Stimulated activated effector memory CD8-positive, alpha-beta T cell treated with anti-CD3 and anti-CD28 coated beads, Interleukin-12 subunit alpha, Interleukin-12 subunit beta, amount 100 ng/mL, for 72 hours (primary cell): ENCODE results near the gene NKAIN2.

ENCODE experiments used
- ATAC-seq: fragments of 150-1000 bp; cut with Tn5 transposase; 2 replicates; pipeline ENCODE4 v1.10.0; 2021
- DNase-seq, 2 donors: peaks; one replicate each; pipeline ENCODE4 v3.0.0; 2021 to 2022; ENCODE audit warnings: low spot score in 2 of 2
- H3K27ac Mint-ChIP-seq: one replicate; pipeline ENCODE4 v1.8.0; 2022; ENCODE audit warnings: mild to moderate bottlenecking, mixed read lengths
- H3K36me3 Mint-ChIP-seq: one replicate; pipeline ENCODE4 v1.8.0; 2022; ENCODE audit warnings: mild to moderate bottlenecking, mixed read lengths
- H3K4me1 Mint-ChIP-seq: one replicate; pipeline ENCODE4 v1.8.0; 2022; ENCODE audit warnings: mixed read lengths
- H3K4me3 Mint-ChIP-seq: one replicate; pipeline ENCODE4 v1.8.0; 2022; ENCODE audit warnings: mild to moderate bottlenecking, mixed read lengths
- H3K9me3 Mint-ChIP-seq: one replicate; pipeline ENCODE4 v1.8.0; 2022; ENCODE audit warnings: mixed read lengths

NKAIN2 gene

DNA sequence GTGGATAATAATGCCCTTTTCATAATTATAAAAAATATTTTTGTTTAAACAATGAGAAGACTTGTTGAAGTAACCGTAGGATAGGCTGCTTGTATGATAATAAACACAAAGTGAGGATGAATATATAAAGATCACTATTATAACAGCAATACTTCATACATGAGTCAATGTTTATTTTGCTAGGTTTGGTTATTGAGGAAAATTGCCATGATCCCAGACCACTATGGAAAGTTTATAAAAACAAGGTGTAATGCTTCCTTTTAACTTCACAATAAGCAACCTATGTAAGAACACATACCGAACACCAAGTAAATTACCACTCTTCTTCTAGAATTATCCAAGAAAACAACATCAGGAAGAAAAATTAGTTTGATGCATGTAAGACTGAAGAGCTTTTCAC, 663.3 kb downstream of the NKAIN2 start:
- DNase-seq (no peak), ATAC-seq (no peak)
- H3K4me3 Mint-ChIP-seq: no peak overlapping the region
- no peaks in the 10 kb centered on the region for H3K36me3 Mint-ChIP-seq
- H3K27ac Mint-ChIP-seq: no peak overlapping the region
- peaks cover 6% of the 10 kb centered on the region for H3K9me3 Mint-ChIP-seq
- no peaks in the 10 kb centered on the region for H3K4me1 Mint-ChIP-seq

- no peak overlapping the region for H3K4me3 Mint-ChIP-seq
- ATAC-seq: no peak
- no peak for DNase-seq
- H3K9me3 Mint-ChIP-seq: peaks cover 8% of the 10 kb centered on the region
- H3K27ac Mint-ChIP-seq: no peak overlapping the region
- no peaks in the 10 kb centered on the region for H3K36me3 Mint-ChIP-seq
- H3K4me1 Mint-ChIP-seq: no peaks in the 10 kb centered on the region
These were observed 663.7 kb downstream of the NKAIN2 start for GRCh38 chr6:124467366-124467765.

- Mint-ChIP-seq H3K4me1 (no peaks in the 10 kb centered on the region), H3K27ac (no peak overlapping the region), H3K4me3 (no peak overlapping the region), H3K36me3 (no peaks in the 10 kb centered on the region), H3K9me3 (peaks cover 9% of the 10 kb centered on the region)
- no peak for DNase-seq
- ATAC-seq: no peak
These were observed 667.1 kb downstream of the NKAIN2 start for GRCh38 chr6:124470803-124471202.

DNA sequence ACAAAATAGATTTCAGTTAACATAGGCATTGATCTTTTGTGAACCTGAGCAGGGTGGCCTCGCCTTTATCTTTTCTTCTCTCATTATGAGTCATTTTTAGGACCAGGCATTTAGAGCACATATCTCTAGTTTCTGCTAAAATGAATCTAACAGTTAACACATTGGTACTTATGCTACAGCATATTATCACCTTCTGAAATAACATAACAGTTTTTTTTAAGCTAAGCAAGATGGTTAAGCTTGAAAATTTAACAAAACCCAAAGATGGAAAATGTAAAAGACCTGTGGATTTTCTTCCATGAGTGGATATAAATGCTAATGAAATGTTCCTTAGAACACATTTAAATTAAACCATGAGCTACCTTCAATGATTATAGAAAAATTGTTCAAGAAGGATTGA, 671.5 kb downstream of the NKAIN2 start:
- no peaks in the 10 kb centered on the region for H3K36me3 Mint-ChIP-seq
- no peak for DNase-seq
- no peak overlapping the region for H3K27ac Mint-ChIP-seq
- no peaks in the 10 kb centered on the region for H3K4me1 Mint-ChIP-seq
- no peak for ATAC-seq
- no peak overlapping the region for H3K4me3 Mint-ChIP-seq
- peaks cover 14% of the 10 kb centered on the region for H3K9me3 Mint-ChIP-seq

- no peak for ATAC-seq
- H3K27ac Mint-ChIP-seq: no peak overlapping the region
- peaks cover 7% of the 10 kb centered on the region for H3K9me3 Mint-ChIP-seq
- H3K4me1 Mint-ChIP-seq: no peaks in the 10 kb centered on the region
- no peaks in the 10 kb centered on the region for H3K36me3 Mint-ChIP-seq
- no peak for DNase-seq
- no peak overlapping the region for H3K4me3 Mint-ChIP-seq
These were observed 675.2 kb downstream of the NKAIN2 start for GRCh38 chr6:124478906-124479305.

DNA sequence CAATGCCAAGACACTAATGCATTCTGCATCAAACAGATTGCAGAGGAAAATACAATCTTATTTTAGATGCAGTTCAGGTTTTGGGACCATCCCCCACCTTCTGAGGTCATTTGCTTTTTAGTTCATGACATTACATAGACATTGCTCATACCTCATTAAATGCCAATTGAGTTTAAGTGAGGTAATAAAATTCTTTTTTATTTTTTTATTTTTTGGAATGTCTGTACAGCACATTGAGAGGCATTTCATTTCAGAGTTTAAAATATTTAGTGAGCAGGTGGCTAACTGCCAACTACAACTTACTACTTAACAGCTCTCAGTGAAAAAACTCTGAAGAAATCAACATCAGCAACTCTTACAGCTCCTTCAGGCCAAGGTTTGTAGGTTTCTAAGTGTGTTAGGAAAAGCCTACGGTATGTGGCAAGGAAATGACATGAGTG, 676.3 kb downstream of the NKAIN2 start:
- no peak for ATAC-seq
- DNase-seq: no peak
- Mint-ChIP-seq H3K4me3 (no peak overlapping the region), H3K27ac (no peak overlapping the region), H3K36me3 (no peaks in the 10 kb centered on the region), H3K9me3 (peaks cover 7% of the 10 kb centered on the region), H3K4me1 (no peaks in the 10 kb centered on the region)

DNA sequence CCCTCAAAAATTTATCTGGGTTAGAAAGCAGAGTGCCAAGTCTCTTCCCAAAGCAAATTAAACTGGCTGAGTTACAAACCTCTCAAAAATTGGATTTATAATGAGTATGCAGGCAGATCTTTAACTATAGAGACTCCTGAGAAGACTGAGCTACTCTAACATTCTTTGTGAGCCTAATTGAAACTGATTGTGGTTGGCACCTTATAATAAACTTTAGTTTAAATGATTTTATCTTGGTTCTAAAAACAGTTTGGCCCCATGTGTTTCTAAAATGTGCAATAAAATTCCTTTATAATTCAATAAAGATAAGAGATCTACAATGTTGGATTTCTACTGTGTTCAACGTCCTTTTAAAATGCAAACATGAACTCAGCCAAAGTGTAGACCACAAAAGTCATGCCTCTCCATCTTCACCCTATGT, 678.4 kb downstream of the NKAIN2 start:
- Mint-ChIP-seq H3K27ac (no peak overlapping the region), H3K4me3 (no peak overlapping the region), H3K36me3 (no peaks in the 10 kb centered on the region), H3K9me3 (peaks cover 3% of the 10 kb centered on the region), H3K4me1 (no peaks in the 10 kb centered on the region)
- ATAC-seq (no peak), DNase-seq (no peak)

DNA sequence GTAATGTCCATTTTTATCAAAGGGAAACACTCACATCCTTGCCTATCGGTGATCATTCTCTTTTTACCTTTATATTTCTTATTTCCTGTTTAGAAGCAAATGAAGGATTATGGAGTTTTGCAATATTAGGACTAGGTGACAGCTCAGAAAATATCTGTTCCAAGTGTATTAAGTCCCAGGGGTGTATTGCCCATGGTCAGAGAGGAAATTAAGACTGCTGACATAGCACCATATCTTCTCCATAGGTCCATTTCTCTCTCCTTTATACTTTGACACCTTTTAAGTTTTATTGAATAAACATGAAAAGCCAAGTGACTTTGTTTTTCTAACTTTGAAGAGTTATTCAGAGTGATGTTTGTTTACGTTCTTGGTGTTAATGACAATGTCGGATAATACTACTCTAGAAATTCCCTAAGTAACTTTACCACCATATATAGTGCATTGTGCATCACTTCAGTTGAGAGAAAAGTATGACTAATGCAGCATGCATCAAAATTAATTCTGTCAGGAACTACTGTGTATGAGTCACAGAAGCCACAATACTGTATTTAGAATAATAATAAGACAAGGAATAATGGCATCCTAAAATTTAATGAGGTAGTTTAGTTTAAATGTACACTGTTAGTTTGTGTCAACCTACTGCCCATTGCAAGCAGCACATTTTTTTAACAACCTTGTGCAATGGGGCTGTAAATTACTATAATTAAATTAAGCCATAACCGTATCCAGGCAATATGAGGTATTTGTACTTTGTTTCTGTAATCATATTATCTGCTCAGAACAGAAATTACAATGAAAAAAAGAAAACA, 684.2 kb downstream of the NKAIN2 start:
- H3K4me3 Mint-ChIP-seq: no peak overlapping the region

DNA sequence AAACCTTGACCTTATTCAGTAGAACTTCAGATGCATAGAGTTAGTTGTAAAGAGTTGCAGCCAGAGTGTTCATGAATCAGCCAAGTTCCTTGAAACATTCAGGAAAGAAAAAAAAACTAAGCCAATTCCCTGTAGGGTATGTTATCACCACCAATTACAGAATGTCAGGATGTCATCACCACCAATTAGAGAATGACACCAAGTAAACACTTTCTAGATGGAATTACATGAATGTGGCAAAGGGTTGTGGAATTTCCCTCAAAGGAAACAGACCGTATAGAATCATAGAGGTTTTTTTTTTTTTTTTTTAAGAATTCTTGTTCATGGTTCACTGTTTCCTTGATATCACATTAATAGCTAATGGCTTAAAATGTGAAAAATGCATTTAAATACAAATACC, 686.5 kb downstream of the NKAIN2 start:
- H3K4me1 Mint-ChIP-seq: no peaks in the 10 kb centered on the region
- ATAC-seq: no peak

More for the DNA sequence above, 684.2 kb downstream of the NKAIN2 start:
- Mint-ChIP-seq H3K9me3 (no peaks in the 10 kb centered on the region), H3K36me3 (no peaks in the 10 kb centered on the region), H3K4me1 (no peaks in the 10 kb centered on the region), H3K27ac (no peak overlapping the region)
- ATAC-seq (no peak), DNase-seq (no peak)

GRCh38 chr6:124493259-124493658, 689.6 kb downstream of the NKAIN2 start:
- Mint-ChIP-seq H3K36me3 (no peaks in the 10 kb centered on the region), H3K9me3 (peaks cover 6% of the 10 kb centered on the region), H3K4me1 (no peaks in the 10 kb centered on the region), H3K27ac (no peak overlapping the region), H3K4me3 (no peak overlapping the region)
- DNase-seq: no peak
- no peak for ATAC-seq

More for the DNA sequence above, 686.5 kb downstream of the NKAIN2 start:
- Mint-ChIP-seq H3K36me3 (no peaks in the 10 kb centered on the region), H3K4me3 (no peak overlapping the region), H3K27ac (no peak overlapping the region), H3K9me3 (peaks cover 6% of the 10 kb centered on the region)
- DNase-seq: no peak

DNA sequence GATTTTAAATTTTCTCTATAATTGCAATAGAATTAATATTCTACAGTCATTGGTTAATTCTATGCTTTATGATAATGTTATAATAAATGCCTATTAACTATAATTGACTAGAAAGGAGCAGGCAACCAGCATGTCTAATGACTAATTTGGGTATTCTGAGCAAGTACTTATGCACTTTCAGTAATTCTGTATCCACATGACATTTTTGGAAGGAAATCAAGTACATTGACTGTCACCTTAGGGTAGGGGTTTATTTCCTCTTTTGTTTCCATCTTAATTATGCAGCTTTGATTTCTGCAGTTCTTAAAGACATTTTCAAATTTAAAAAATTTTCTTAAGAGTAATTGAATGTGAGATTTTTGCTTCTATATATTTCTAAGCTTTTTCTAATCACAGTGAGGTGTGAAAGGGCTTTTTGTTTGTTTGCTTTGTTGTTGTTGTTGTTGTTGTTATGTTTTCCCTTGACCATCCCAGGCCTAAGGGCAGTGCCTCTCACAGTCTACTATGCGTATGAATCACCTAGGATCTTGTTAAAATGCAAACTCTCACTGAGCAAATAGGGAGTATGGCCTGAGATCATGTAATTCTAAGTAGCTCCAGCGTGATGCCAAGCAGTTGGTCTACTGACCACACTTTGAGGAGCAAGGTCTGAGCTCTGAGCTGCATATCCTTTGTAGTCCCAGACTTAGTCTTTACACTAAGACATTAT, 691.4 kb downstream of the NKAIN2 start:
- DNase-seq: no peak
- H3K27ac Mint-ChIP-seq: no peak overlapping the region
- H3K4me1 Mint-ChIP-seq: no peaks in the 10 kb centered on the region
- no peak overlapping the region for H3K4me3 Mint-ChIP-seq
- H3K9me3 Mint-ChIP-seq: peaks cover 6% of the 10 kb centered on the region
- ATAC-seq: no peak
- H3K36me3 Mint-ChIP-seq: no peaks in the 10 kb centered on the region

- Mint-ChIP-seq H3K4me1 (no peaks in the 10 kb centered on the region), H3K27ac (no peak overlapping the region)
- no peak for DNase-seq
These were observed 692.1 kb downstream of the NKAIN2 start for GRCh38 chr6:124495665-124496190.

GRCh38 chr6:124496334-124496733, 692.7 kb downstream of the NKAIN2 start:
- Mint-ChIP-seq H3K27ac (no peak overlapping the region), H3K36me3 (no peaks in the 10 kb centered on the region), H3K4me3 (no peak overlapping the region), H3K4me1 (no peaks in the 10 kb centered on the region), H3K9me3 (peaks cover 8% of the 10 kb centered on the region)
- no peak for DNase-seq
- no peak for ATAC-seq

More at GRCh38 chr6:124495665-124496190, 692.1 kb downstream of the NKAIN2 start:
- no peaks in the 10 kb centered on the region for H3K36me3 Mint-ChIP-seq
- no peak overlapping the region for H3K4me3 Mint-ChIP-seq
- ATAC-seq: no peak
- peaks cover 7% of the 10 kb centered on the region for H3K9me3 Mint-ChIP-seq

- H3K27ac Mint-ChIP-seq: no peak overlapping the region
- H3K9me3 Mint-ChIP-seq: peaks cover 9% of the 10 kb centered on the region
- ATAC-seq: no peak
- H3K4me1 Mint-ChIP-seq: no peaks in the 10 kb centered on the region
- no peaks in the 10 kb centered on the region for H3K36me3 Mint-ChIP-seq
- no peak for DNase-seq
- H3K4me3 Mint-ChIP-seq: no peak overlapping the region
These were observed 708.8 kb downstream of the NKAIN2 start for GRCh38 chr6:124512431-124512830.

DNA sequence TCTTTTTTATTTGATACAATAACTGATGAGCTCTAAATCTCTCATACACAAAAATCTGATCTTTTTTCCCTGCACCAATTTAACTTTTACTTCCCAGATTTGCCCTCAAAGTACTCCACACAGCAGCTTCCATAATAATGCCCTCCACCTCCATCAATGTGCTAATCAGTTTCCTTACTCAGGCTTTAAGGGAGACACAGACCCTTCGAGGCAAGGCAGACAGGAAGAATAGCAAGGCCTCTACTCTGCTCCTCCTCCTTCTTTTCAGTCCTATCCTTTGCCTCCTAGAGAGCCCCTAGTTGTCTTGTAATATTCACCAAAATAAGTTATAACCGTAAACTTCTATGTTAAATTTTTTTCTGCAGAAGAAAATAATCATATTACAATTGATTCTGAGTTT, 713.7 kb downstream of the NKAIN2 start:
- H3K4me1 Mint-ChIP-seq: no peaks in the 10 kb centered on the region
- H3K36me3 Mint-ChIP-seq: no peaks in the 10 kb centered on the region
- DNase-seq (no peak), ATAC-seq (no peak)
- no peak overlapping the region for H3K27ac Mint-ChIP-seq
- H3K4me3 Mint-ChIP-seq: no peak overlapping the region
- peaks cover 7% of the 10 kb centered on the region for H3K9me3 Mint-ChIP-seq

- ATAC-seq: no peak
- DNase-seq: no peak
- Mint-ChIP-seq H3K36me3 (no peaks in the 10 kb centered on the region), H3K4me1 (no peaks in the 10 kb centered on the region), H3K27ac (no peak overlapping the region), H3K4me3 (no peak overlapping the region), H3K9me3 (peaks cover 6% of the 10 kb centered on the region)
These were observed 716.8 kb downstream of the NKAIN2 start for GRCh38 chr6:124520514-124520913.
